Lower leg skin (tissue), 3 donors: ENCODE measurements around the gene FTO.

Experiments used
- CTCF ChIP-seq, 3 donors: fragments of 450-650 bp; IDR thresholded peaks; one replicate each; pipeline ENCODE4 v1.5.1; 2016; ENCODE audit warnings: antibody characterized with exemption in 3 of 3, mild to moderate bottlenecking in 3 of 3, moderate library complexity in 2 of 3
- POLR2A ChIP-seq, 2 donors: fragments of 450-650 bp; IDR thresholded peaks; one replicate each; pipeline ENCODE4 v1.6.1; 2016 to 2017; ENCODE audit warnings: antibody characterized with exemption in 2 of 2, mild to moderate bottlenecking in 1 of 2, moderate library complexity in 1 of 2

GRCh38 chr16:53805113-53805512 is 101.2 kb downstream of the FTO start:
- TF ChIP-seq CTCF (IDR thresholded peaks at IDR 0.05) (no peak), POLR2A (IDR thresholded peaks at IDR 0.05) (no peak)
